ENCODE results near the gene ZNF593OS. TPM values are rescaled to one million over a fixed set of nuclear protein-coding genes. Genes with fewer than 3 reads are reported as not detected.

Gene ZNF593OS
- total and polyA plus RNA-seq, 2 donors (not counting 3 experiments of a cell fraction or from before 2014, with no cell fraction given) = not detected

DNA sequence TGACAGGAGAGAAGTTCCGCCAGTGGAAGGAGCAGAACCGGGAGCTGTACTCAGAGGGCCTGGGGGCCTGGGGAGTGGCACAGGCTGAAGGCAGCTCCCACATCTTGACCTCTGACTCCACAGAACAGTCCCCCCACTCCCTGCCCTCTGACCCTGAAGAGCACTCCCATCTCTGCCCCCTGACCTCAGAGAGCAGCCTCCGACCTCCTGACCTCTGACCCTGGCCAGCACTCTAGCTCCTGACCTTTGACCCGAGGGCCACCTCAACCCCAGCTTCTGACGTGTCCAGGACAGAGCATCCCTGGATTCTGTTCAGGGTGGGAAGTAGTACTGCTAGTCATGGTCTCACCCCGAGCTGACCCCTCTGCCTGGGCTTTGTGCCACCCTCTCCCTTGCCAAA lies 17.7 kb upstream of the ZNF593OS start:
- CTCF ChIA-PET = interaction anchor here (1.1 to 2.6 kb wide), 5 partner anchors 20 to 228 kb away, joined by 3 to 12 read pairs (median 8); partner anchors contain the start of genes CEP85 and ZNF593
- intact Hi-C loops (cut with micrococcal nuclease) = no loop called here
- Histone ChIP-seq H4K20me1 (replicated peaks; ENCODE audit: control insufficient read depth, extremely low read depth, insufficient read depth, low read length) (no peaks in the 10 kb centered on the region), H2AFZ (ENCODE audit: low read depth, low read length) (no peak overlapping the region), H3K4me3 (replicated peaks in 1 of 3; ENCODE audit: insufficient read depth in 1 of 3, low read depth in 1 of 3, low read length in 3 of 3) (no peak overlapping the region), H3K27ac (ENCODE audit: insufficient read depth, low read depth, low read length) (no peak overlapping the region), H3K4me2 (ENCODE audit: insufficient read depth, low read length) (no peak overlapping the region), H3K27me3 (ENCODE audit: control insufficient read depth in 2 of 2, insufficient read depth in 2 of 2, low read length in 2 of 2) (peaks cover 0 to 3% of the 10 kb centered on the region in 2 experiments), H3K79me2 (ENCODE audit: control insufficient read depth, insufficient read depth, low read length) (no peaks in the 10 kb centered on the region), H3K4me1 (ENCODE audit: control insufficient read depth, extremely low read depth, insufficient read depth, low read length) (no peaks in the 10 kb centered on the region), H3K9me3 (replicated peaks; ENCODE audit: control insufficient read depth, insufficient read depth, low read length) (no peaks in the 10 kb centered on the region), H3K36me3 (ENCODE audit: control insufficient read depth in 2 of 2, extremely low read depth in 1 of 2, insufficient read depth in 2 of 2, low read length in 2 of 2) (no peaks in the 10 kb centered on the region), H3K9me1 (replicated peaks; ENCODE audit: control insufficient read depth, extremely low read depth, insufficient read depth, low read length) (no peaks in the 10 kb centered on the region), H3K9ac (replicated peaks; ENCODE audit: extremely low read depth, insufficient read depth, low read length) (no peak overlapping the region)
- no TSS peak for BruUV-seq (replicated peaks)
- POLR2A ChIA-PET = no interaction called here
- no peak for FAIRE-seq
- no peak for DNase-seq (ENCODE audit: low read depth, low spot score)
- TF ChIP-seq, protein P1, sequence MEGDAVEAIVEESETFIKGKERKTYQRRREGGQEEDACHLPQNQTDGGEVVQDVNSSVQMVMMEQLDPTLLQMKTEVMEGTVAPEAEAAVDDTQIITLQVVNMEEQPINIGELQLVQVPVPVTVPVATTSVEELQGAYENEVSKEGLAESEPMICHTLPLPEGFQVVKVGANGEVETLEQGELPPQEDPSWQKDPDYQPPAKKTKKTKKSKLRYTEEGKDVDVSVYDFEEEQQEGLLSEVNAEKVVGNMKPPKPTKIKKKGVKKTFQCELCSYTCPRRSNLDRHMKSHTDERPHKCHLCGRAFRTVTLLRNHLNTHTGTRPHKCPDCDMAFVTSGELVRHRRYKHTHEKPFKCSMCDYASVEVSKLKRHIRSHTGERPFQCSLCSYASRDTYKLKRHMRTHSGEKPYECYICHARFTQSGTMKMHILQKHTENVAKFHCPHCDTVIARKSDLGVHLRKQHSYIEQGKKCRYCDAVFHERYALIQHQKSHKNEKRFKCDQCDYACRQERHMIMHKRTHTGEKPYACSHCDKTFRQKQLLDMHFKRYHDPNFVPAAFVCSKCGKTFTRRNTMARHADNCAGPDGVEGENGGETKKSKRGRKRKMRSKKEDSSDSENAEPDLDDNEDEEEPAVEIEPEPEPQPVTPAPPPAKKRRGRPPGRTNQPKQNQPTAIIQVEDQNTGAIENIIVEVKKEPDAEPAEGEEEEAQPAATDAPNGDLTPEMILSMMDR (IDR thresholded peaks at IDR 0.05; ENCODE audit: extremely low read depth in 1 of 2, insufficient read depth in 1 of 2, low read depth in 1 of 2, low read length in 2 of 2) = no peak
- TF ChIP-seq JUN (IDR thresholded peaks at IDR 0.05; ENCODE audit: borderline replicate concordance, insufficient read depth, insufficient read length, low read depth) = no peak
- TF ChIP-seq MYC (IDR thresholded peaks at IDR 0.05; ENCODE audit: low read depth, low read length) = no peak
- TF ChIP-seq, protein P2, sequence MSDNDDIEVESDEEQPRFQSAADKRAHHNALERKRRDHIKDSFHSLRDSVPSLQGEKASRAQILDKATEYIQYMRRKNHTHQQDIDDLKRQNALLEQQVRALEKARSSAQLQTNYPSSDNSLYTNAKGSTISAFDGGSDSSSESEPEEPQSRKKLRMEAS (IDR thresholded peaks at IDR 0.05; ENCODE audit: insufficient read depth, insufficient read length) = no peak
- dilution Hi-C loops (cut with MboI; ENCODE audit: extremely low pct_ligation_motif_present, low sequenced_read_pairs) = no loop called here

DNA sequence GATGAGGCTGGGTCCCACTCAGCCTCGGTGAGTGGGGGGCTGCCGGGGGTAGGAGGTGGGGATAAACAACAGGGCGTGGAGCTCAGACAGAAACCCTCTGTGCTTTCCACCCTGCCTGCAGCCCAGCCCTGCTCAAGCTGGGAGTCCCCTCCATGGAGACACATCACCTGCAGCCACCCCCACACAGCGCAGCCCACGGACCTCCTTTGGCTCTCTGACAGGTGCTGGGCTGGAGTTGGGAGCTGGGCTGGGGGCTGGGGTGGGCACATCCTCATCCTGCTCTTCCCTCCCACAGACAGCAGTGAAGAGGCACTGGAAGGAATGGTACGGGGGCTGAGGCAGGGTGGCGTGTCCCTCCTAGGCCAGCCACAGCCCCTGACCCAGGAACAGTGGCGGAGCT lies 16.8 kb upstream of the ZNF593OS start:
- H3K79me2 ChIP-seq (ENCODE audit: control insufficient read depth, insufficient read depth, low read length) = no peaks in the 10 kb centered on the region
- H3K4me1 ChIP-seq (ENCODE audit: control insufficient read depth, extremely low read depth, insufficient read depth, low read length) = no peaks in the 10 kb centered on the region
- intact Hi-C loops (cut with micrococcal nuclease) (no loop called here), dilution Hi-C loops (cut with MboI; ENCODE audit: extremely low pct_ligation_motif_present, low sequenced_read_pairs) (no loop called here)
- H3K4me3 ChIP-seq (replicated peaks in 1 of 3; ENCODE audit: insufficient read depth in 1 of 3, low read depth in 1 of 3, low read length in 3 of 3) = no peak overlapping the region
- H3K27me3 ChIP-seq (ENCODE audit: control insufficient read depth in 2 of 2, insufficient read depth in 2 of 2, low read length in 2 of 2) = peaks cover 0 to 2% of the 10 kb centered on the region in 2 experiments
- H3K36me3 ChIP-seq (ENCODE audit: control insufficient read depth in 2 of 2, extremely low read depth in 1 of 2, insufficient read depth in 2 of 2, low read length in 2 of 2) = no peaks in the 10 kb centered on the region
- H3K9ac ChIP-seq (replicated peaks; ENCODE audit: extremely low read depth, insufficient read depth, low read length) = no peak overlapping the region
- H3K4me2 ChIP-seq (ENCODE audit: insufficient read depth, low read length) = no peak overlapping the region
- no peak for FAIRE-seq
- BruUV-seq (replicated peaks) = no TSS peak
- CTCF ChIA-PET = interaction anchor here (0.5 to 2.3 kb wide), 2 partner anchors 45 to 545 kb away, joined by 3 to 8 read pairs; partner anchors contain the start of gene CEP85
- no peak overlapping the region for H2AFZ ChIP-seq (ENCODE audit: low read depth, low read length)
- no peak for DNase-seq (ENCODE audit: low read depth, low spot score)
- no peaks in the 10 kb centered on the region for H4K20me1 ChIP-seq (replicated peaks; ENCODE audit: control insufficient read depth, extremely low read depth, insufficient read depth, low read length)
- TF ChIP-seq EZH2 (IDR thresholded peaks at IDR 0.05; ENCODE audit: borderline replicate concordance, low read depth, low read length, severe bottlenecking) (no peak), POLR2A (IDR thresholded peaks at IDR 0.05; ENCODE audit: low read depth, low read length) (no peak), MYC (IDR thresholded peaks at IDR 0.05; ENCODE audit: low read depth, low read length) (no peak), FOS (IDR thresholded peaks at IDR 0.05; ENCODE audit: borderline replicate concordance, insufficient read depth, low read length) (no peak), POLR2AphosphoS5 (IDR thresholded peaks at IDR 0.05; ENCODE audit: insufficient read depth, low read depth, low read length) (no peak), JUN (IDR thresholded peaks at IDR 0.05; ENCODE audit: borderline replicate concordance, insufficient read depth, insufficient read length, low read depth) (no peak), GATA2 (IDR thresholded peaks at IDR 0.05; ENCODE audit: insufficient read depth, insufficient read length, low read depth, low read length) (no peak)
- TF ChIP-seq, protein P1 (IDR thresholded peaks at IDR 0.05; ENCODE audit: extremely low read depth in 1 of 2, insufficient read depth in 1 of 2, low read depth in 1 of 2, low read length in 2 of 2) = no peak
- TF ChIP-seq, protein P2 (IDR thresholded peaks at IDR 0.05; ENCODE audit: insufficient read depth, insufficient read length) = no peak
- no peaks in the 10 kb centered on the region for H3K9me1 ChIP-seq (replicated peaks; ENCODE audit: control insufficient read depth, extremely low read depth, insufficient read depth, low read length)
- H3K27ac ChIP-seq (ENCODE audit: insufficient read depth, low read depth, low read length) = no peak overlapping the region
- POLR2A ChIA-PET = no interaction called here
- H3K9me3 ChIP-seq (replicated peaks; ENCODE audit: control insufficient read depth, insufficient read depth, low read length) = no peaks in the 10 kb centered on the region

Measured in endothelial cell of umbilical vein (primary cell).